ENCODE results near the gene TXNDC5.
A peak's percentile ranks its signal among the peaks of the same experiment; 100 is the strongest.

The TXNDC5 gene

DNA sequence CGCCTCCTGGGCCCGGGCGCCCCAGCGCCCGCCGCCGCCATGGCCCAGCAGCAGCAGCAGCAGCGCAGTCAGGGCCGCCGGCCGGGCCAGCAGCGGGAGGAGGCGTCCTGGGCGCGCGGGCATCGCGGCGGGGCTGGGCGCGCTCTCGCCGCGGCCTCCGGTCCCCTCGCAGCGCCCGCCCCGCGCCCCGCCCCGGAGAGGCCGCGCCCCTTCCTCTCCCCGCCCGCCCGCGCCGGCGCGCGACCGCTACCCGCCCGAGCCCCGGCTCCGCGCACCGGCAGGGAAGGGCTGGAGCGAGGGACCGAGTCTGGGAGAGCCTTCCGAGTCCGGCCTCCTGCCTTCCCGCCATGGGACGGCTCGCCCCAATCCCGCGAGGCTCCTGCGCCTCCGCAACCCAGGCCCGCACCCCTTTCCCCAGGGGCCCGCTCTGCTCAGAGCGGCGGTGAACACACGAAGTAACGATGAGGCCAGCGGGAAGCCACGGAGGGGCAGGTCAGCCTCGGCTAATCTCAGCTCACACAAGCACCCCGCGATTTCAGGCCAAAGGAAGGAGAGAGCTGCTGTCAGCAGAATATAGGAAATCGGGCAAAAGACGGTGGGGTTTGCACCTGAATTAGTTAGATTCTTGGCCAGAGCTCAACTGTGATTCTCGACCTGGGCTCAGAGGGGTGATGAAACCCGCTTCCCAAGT is at the start of gene TXNDC5:
TXNDC5 (minus strand) TSS at position 135 of the 691 bp plus-strand sequence; CDS start at position 123, 12 bp downstream.
- peaks cover 9 to 14% of the 10 kb centered on the region in 2 experiments for H3K4me1 ChIP-seq (ENCODE audit: control insufficient read depth in 1 of 2, insufficient read depth in 1 of 2, low read depth in 1 of 2, low read length in 1 of 2)
- no peaks in the 10 kb centered on the region for H3K36me3 ChIP-seq
- H3K27me3 ChIP-seq = peaks cover 63% of the 10 kb centered on the region
- H3K9me3 ChIP-seq = no peaks in the 10 kb centered on the region
- no peak within 1 kb of the TSS for H3K27ac ChIP-seq
- TF ChIP-seq, protein P1, sequence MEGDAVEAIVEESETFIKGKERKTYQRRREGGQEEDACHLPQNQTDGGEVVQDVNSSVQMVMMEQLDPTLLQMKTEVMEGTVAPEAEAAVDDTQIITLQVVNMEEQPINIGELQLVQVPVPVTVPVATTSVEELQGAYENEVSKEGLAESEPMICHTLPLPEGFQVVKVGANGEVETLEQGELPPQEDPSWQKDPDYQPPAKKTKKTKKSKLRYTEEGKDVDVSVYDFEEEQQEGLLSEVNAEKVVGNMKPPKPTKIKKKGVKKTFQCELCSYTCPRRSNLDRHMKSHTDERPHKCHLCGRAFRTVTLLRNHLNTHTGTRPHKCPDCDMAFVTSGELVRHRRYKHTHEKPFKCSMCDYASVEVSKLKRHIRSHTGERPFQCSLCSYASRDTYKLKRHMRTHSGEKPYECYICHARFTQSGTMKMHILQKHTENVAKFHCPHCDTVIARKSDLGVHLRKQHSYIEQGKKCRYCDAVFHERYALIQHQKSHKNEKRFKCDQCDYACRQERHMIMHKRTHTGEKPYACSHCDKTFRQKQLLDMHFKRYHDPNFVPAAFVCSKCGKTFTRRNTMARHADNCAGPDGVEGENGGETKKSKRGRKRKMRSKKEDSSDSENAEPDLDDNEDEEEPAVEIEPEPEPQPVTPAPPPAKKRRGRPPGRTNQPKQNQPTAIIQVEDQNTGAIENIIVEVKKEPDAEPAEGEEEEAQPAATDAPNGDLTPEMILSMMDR (IDR thresholded peaks at IDR 0.05) = no peak
- peak within 1 kb of the TSS; percentile 58 to 69 for H3K4me3 ChIP-seq (ENCODE audit: low read depth in 1 of 2, low read length in 1 of 2)

DNA sequence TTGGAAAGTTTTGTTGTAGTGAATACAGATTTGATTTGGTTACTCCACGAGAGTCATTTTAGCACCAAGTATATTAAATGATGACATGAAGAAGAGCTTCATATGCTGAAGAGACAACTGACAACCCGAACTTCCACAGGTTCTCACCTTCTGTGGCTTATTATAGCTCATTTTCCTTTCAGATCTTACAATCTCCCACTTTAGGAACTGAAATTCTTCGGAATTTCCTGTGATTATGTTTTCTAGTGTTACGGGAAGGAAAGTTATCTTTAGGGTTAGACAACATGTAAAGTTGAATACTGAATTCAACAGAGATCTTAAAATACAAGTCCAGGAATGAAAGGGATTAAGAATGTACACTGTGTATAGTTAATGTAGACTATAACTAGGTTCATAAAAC is 49.6 kb upstream of the TXNDC5 start:
- H3K27me3 ChIP-seq = no peaks in the 10 kb centered on the region
- TF ChIP-seq, protein P1 (IDR thresholded peaks at IDR 0.05) = no peak
- H3K27ac ChIP-seq = no peak overlapping the region
- no peaks in the 10 kb centered on the region for H3K9me3 ChIP-seq
- no peak overlapping the region for H3K4me3 ChIP-seq (ENCODE audit: low read depth in 1 of 2, low read length in 1 of 2)
- H3K4me1 ChIP-seq (ENCODE audit: control insufficient read depth in 1 of 2, insufficient read depth in 1 of 2, low read depth in 1 of 2, low read length in 1 of 2) = no peaks in the 10 kb centered on the region
- H3K36me3 ChIP-seq = no peaks in the 10 kb centered on the region

DNA sequence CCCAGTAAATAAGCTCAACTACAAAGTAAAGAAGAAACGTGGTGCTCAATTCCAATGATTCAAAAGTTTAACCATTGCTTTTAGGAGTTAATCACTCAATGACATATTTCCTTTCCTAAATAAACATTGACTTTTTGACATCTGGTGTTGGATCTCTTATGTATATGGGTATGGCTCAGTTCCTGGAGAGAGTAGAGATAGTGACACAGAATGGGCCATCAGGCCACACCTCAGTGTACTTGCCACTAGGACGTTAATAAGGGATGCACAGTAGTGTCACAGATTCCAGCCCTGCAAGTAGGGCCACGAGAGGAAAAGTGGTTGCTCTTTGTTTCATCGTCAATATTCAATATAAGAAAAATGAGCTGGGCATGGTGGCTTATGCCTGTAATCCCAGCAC is 48.9 kb upstream of the TXNDC5 start:
- Histone ChIP-seq H3K4me1 (ENCODE audit: control insufficient read depth in 1 of 2, insufficient read depth in 1 of 2, low read depth in 1 of 2, low read length in 1 of 2) (no peaks in the 10 kb centered on the region), H3K4me3 (ENCODE audit: low read depth in 1 of 2, low read length in 1 of 2) (no peak overlapping the region), H3K27me3 (no peaks in the 10 kb centered on the region), H3K36me3 (no peaks in the 10 kb centered on the region), H3K9me3 (no peaks in the 10 kb centered on the region), H3K27ac (no peak overlapping the region)
- TF ChIP-seq, protein P1 (IDR thresholded peaks at IDR 0.05) = no peak

DNA sequence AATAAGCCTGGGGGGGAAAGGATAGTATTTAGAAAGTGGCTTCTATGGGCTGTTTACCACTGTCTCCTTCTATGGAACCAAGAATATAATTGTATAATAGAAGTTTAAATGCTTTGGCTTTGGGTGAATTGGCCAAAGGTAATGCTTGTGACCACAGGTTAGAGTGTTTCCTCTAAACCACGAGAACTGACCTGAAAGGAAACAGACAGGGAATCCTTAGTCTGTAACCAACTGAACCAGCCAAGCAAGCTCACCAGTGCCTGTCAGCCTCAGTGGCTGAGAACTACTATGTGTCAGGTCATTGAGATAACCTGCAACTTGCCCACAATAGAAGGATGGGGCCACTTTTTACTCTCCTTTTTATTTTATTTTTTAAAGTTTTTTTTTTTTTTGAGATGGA is 47.9 kb upstream of the TXNDC5 start:
- no peaks in the 10 kb centered on the region for H3K36me3 ChIP-seq
- H3K9me3 ChIP-seq = no peaks in the 10 kb centered on the region
- no peaks in the 10 kb centered on the region for H3K4me1 ChIP-seq (ENCODE audit: control insufficient read depth in 1 of 2, insufficient read depth in 1 of 2, low read depth in 1 of 2, low read length in 1 of 2)
- no peak overlapping the region for H3K27ac ChIP-seq
- H3K4me3 ChIP-seq (ENCODE audit: low read depth in 1 of 2, low read length in 1 of 2) = no peak overlapping the region
- TF ChIP-seq, protein P1 (IDR thresholded peaks at IDR 0.05) = no peak
- no peaks in the 10 kb centered on the region for H3K27me3 ChIP-seq

DNA sequence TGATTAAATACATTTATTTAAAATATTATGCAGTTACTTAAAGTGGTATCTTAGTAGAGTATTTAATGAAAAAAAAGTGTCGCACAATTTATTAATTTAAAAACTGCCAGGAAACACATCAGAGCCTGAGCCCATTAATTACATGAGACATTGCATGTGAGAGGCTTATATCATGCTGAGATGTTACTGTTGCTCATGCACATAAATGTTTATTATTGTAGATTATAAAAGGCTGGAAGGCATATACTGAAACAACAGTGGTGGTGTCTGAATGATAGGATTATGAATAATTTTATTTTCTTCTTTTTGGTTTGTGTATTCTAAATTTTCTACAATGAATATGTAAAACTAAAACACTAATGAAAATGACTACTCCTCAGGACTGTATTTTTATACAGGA is 45.7 kb upstream of the TXNDC5 start:
- Histone ChIP-seq H3K36me3 (no peaks in the 10 kb centered on the region), H3K27ac (no peak overlapping the region), H3K4me1 (ENCODE audit: control insufficient read depth in 1 of 2, insufficient read depth in 1 of 2, low read depth in 1 of 2, low read length in 1 of 2) (no peaks in the 10 kb centered on the region), H3K9me3 (no peaks in the 10 kb centered on the region), H3K4me3 (ENCODE audit: low read depth in 1 of 2, low read length in 1 of 2) (no peak overlapping the region), H3K27me3 (no peaks in the 10 kb centered on the region)
- TF ChIP-seq, protein P1 (IDR thresholded peaks at IDR 0.05) = no peak
